ENCODE data around the gene SLC43A1.
"Not testable (repeated sequence)": the region's sequence is repeated elsewhere in the genome, so short reads cannot be mapped to it uniquely, and the experiment has no call there.

Gene SLC43A1

DNA sequence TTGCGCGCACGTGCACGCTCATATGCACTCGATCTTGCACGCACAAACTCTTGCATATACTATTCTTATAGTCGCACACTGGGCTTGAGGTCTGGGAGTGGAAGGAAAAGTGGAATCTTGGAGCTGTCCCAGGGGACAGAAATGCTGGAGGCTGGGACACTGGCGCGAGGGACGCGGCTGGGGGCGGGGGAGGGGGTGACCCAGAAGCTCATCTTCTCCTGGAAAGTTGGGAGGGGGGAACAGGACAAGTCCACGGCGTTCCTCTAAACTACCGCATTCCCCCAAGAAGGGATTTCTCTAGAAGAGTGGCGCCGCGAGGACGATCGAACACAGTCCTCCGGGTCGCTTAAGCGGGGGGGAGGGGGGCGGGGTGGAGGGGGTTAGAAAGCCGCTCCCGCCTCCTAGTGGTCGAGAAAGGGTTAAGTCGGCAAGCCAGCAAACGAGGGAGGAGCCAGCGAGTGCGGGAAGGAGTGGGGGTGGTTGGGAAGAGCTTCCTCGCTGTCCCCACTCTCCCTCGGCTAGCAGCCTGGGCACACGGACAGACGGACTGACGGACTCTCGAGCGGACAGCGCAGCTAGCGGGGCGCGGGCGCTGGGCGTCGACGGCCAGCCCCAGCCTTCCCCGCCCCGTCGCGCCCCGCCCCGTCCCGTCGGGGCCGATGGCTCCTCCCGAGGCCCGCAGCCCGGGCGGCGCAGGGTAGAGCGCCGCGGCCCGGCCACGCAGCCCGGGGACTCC lies 55.3 kb downstream of the SLC43A1 start, which contains the start of gene RTN4RL2:
Gene RTN4RL2 (plus strand): TSS at position 507 of the 736 bp plus-strand sequence. CDS start 338 bp downstream, outside the sequence.
- DNase-seq = no peak

DNA sequence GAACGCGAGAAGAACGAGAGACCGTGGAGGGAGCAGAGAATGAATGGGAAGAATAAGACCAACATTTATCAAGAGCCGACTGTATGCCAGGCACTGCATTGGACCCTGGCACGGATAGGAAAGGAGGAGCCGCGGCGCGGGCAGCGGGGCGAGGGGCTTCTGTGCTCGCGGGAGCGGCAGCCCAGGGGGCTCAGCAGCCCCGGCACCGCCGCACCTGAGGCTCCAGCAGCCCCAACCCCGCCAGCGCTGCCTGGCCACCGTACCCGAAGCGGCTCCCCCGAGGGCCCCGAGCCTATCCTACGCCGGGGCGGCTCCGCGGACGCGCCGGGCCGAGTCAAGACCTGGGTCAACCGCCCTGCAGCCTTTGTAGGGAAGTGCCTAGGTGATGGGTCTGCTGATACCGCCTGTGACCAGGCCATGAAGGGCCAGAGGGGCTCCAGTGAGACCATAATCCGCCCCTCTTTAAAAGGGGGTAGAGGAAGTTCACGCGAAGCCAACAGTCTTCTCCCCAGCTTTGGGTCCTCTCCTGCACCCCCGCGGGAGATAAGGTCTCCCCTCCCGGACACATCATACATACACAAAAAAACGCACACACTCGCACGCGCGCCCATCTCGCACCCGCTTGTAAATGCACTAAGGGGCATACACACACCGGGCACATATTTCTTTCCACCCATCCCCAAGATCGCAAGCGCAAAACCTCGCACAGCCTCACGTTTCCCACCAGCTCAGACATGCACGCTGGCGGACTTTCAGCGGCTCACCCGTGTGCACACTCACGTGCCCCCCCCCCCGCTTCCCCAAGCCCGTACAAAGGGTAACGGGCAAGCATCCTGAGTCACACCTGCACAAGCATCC lies 56.1 kb downstream of the SLC43A1 start:
- DNase-seq = no peak

DNA sequence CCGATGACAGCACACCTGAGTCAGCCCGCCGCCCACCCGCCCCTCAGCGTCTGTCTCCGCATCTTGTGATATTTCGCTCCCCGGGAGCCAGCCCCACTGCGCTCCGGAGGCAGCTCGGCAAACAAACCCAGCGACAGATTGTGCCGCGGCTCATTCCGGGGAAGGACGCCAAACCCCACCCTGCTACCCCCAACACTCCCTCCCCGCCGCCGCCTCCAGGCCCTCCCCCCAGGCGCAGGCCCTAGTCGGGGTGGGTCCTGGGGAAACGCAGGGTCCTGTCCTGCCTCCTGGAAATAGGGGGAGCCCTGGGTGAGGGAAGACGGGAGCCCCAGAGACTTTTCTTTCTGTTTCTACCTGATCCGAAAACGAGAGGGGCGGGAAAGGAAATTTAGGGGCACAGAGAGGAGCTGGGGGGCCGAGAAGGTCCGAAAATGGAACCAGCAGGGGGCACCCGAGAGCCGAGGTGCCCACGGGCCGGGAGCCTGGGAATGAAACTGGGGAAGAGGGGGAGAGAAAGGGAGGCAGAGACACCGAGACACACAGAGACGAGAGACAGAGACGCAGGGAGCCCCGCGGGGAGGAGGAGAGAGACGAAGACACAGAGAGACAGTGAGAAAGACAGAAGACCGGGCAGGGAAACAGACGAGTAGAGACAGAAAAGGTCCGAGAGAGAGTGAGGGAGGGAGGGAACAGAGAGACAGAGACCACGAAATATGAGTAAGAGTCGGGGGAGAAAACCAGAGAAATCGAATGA lies 56.9 kb downstream of the SLC43A1 start:
- no peak for DNase-seq

DNA sequence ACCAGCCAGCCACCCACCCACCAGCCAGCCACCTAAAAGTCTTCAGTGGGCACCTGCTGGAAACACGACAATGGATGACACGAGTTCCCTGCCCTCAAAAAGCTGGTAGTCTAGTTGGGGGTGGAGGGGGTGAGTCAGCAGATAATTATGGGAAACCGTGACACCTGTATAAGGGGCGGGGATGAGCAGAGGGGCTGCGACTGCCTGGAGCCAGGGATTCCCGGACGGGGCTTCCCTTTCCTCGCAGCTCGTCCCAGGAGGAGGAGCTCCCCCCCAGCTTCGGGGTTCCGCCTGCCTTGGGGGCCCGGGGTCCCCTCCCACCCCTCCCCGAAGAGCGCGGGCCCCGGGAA lies 57.5 kb downstream of the SLC43A1 start:
- DNase-seq = no peak

DNA sequence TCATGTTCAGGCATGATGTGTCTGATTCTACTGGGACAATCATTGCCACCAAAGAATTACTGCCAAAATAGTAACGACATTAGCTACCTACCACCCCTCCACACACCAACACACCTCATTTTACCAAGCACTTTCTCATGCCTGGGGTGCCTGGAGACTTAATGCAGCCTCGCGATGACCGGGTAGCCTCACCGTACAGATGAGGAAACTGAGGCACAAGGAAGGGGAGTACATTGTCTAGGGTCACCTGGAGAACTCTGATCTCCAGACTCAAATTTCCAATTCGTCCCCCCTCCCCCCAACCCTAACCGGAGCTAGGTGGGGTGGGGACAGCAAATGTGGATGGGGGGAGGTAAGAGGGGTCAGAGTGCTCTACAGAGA lies 57.9 kb downstream of the SLC43A1 start:
- DNase-seq = no peak

DNA sequence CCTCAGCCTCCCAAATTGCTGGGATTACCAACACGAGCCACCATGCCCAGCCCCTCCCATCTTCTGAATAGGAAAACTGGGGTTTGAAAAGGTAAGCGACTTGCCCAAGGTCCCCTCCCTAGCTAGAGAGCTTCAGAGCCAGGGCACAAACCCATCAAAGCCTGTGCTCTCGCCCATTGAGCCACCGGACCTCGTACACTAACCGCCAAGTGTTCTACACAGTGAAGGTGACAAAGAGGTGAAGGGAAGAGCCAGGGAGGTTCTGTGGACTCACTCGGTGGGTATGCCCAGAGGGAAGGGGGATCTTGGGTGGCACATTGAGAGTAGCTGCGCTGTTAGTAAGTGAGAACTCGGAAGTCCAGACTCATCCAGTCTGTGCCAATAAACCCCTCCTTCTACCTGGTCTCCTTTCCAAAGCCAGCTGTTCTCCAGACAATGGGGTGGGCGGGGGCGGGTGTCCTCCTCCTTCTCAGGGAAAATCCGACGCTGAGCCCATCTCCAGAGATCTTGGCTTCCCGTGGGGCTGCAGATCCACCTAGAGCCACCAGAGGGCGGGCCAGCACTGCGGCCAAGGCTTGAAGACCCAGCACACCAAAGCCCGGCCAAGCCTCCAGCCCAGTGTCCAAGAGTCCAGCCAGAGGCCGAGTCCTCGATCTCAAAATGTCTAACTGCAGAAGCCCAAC lies 58.4 kb downstream of the SLC43A1 start:
- peak; percentile 47 to 76 for DNase-seq

DNA sequence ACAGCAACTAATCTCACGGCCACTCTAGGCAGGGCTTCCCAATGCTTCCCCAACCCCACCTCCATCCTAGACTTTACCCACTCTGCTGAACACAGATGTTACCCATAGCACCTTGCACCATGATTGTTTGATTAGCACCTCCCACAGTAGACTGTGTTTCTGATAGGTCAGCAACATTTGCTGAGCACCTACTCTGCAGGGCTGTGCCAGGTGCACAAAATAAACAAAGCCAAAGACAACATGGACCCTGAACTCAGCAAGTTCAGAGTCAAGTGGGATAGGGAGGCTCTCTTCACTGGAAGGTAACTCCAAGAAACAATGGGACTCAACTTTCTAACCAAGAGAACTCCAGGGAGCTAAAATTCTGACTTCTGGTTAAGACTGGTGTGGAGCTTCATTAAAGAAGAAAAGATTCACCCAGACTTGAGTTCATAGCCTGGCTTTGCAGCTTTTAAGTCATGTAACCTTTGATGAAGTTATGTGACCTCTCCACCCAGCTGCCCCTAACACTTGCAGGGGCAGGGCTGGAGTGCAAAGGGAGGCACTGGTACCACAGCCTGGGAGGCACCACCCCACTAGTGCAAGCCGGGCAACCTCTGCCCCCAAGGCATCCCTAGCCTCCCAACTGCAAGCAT lies 61.8 kb downstream of the SLC43A1 start:
- no peak for DNase-seq

DNA sequence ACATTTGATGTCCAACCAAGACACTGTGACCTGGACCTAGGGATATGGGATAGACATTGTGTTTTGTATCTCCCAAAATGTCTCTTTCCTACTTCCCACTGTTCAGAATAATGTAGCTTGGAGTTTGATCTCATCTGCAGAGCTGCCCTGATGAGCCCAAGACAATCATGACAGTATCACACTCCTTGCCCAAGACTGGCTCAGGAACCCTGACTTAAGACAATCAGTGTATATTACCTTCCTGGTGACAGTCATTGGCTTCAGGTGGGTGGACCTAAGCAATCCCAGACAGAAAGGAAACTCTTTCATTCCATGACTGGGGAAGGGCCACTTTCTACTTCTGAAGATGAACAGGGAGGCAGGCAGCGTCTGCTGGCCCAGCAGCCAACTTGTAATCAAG lies 69.4 kb downstream of the SLC43A1 start:
- no peak for DNase-seq

DNA sequence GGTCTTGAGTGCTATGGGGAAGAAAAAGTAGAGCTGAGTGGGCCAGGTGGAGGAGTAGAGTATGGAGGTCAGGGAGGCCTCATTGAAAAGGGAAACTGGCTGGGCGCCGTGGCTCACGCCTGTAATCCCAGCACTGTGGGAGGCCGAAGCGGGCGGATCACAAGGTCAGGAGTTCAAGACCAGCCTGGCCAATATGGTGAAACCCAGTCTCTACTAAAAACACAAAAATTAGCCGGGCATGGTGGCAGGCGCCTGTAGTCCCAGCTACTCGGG lies 70.4 kb downstream of the SLC43A1 start:
- DNase-seq = not testable (repeated sequence)

DNA sequence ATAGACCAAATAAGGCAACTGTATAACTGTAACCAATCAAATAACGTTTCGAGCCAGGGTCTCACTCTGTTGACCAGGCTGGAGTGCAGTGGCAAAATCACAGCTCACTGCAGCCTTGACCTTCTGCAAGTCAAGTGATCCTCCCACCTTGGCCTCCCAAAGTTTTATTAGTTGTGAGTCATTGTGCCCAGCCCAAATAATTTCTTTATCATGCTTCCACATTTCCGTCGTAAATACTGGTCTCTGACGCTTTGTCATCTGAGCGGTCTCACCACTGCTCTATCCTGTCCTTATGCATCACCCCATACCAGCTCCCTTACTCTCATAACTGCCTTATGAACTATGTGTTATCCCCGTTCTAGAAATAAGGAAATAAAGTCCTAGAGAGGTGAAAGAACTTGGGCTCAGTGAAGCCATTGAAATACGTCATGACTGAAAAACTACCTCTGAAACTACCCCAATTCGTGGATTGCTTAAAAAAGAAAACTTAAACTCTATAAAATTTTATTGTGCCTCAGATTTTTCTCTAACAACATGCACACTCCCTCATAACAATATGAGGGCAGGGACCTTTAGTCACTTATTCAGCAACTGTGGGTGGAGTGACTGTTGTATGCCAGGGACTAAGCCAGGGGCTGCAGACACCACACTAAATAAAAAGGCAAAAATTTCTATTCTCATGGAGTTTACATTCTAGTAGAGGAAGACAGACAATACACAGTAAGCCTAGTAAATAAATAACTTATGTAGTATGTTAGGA lies 71.0 kb downstream of the SLC43A1 start:
- no peak for DNase-seq

DNA sequence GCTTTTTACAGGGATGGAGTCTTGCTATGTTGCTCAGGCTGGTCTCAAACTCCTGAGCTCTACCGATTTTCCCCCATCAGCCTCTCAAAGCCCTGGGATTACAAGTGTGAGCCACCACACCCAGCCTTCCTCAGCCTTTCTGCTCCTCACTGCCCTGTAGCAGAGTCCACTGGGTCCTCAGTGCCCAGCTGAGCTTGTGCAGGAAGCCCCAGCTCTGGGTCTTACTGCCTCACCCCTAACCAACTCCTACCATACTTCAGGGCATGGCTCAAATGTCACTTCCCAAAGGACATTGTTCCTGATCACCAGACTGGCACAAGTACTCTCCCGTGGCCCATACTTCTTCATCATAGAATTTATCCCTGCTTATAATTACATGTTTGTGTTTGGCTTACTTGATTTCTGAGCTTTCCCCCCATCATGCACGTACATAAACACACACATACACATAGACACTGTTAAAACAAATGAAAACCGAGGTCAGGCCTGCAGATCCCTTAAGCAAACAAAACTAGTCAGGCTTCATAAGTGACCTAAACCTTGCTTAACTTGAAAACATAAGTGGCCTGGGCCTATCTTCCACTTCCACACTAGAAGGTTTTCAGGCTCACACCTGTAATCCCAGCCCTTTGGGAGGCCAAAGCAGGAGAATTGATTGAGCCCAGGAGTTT lies 74.6 kb downstream of the SLC43A1 start:
- DNase-seq = no peak

DNA sequence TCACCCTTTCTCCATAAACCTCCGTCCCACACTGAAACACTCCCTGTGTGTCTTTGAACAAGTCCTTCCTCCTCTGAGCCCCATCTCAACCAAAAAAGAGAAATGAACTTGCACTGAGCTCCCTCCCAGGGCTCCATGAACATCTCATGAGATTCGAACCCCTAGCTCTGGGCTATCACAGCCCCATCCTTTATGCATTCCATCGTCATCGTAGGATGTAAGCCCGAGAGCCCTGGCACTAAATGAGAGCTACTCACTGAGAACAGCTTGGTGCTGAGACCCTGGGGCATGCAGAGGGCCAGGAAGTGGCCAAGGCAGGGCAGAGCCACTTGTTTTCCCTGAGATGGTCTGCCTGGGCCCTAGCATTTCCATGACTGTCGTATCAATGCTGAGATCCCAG lies 75.7 kb downstream of the SLC43A1 start:
- DNase-seq = no peak

DNA sequence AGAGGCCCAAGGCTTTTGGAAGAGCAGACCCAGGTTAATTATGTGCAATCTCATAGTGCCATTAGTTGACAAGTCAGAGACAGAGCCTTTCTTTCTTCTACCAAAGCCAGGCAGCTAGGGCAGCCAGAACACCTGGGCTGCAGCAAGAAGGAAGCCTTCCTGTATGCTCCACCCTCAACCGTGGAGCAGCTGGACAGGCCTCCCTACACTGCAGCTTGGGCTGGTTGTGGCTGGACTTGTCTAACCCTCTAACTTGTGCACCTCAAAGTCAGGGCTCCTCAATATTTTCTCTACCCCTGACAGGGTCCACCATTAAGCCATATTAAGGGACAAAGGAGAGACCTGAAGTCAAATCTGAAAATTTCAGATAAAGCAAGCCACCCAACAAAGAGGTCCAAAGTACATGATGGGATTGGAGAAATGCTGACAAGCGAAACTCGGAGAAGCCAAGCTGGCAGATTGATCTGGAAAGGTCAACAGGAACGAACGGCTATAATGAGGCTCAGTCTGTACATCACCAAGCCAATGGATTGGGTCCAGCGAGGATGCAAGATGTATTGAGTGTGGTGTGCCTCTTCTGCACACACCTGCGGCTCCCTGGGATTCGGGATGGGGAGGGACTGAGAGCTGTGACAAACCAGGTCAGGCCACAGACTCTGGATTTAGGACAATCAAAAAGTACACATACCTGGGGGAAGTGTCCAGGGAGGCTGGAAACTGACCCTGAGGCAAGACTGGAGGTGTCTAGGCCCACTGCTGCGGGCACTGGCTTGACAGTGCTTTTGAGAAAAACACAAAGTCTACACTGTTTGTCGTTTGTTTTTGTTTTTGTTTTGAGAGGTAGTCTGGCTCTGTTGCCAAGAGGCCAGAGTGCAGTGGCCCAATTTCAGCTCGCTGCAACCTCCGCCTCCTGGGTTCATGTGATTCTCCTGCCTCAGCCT lies 76.9 kb downstream of the SLC43A1 start:
- DNase-seq = no peak

DNA sequence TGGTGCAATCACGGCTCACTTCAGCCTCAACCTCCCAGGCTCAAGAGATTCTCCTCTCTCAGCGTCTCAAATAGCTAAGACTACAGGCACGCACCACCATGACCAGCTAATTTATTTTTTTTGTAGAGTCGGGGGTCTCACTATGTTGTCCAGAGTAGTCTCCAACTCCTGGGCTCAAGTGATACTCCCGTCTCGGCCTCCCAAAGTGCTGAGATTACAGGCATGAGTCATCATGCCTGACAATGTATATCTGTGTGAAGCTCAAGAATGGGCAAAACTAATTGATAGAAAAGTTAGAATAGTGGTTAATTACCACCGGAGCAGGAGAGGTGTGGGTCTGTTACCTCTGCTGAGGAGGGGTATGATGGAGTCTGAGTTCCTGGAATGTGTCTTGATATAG lies 79.5 kb downstream of the SLC43A1 start:
- DNase-seq = no peak

DNA sequence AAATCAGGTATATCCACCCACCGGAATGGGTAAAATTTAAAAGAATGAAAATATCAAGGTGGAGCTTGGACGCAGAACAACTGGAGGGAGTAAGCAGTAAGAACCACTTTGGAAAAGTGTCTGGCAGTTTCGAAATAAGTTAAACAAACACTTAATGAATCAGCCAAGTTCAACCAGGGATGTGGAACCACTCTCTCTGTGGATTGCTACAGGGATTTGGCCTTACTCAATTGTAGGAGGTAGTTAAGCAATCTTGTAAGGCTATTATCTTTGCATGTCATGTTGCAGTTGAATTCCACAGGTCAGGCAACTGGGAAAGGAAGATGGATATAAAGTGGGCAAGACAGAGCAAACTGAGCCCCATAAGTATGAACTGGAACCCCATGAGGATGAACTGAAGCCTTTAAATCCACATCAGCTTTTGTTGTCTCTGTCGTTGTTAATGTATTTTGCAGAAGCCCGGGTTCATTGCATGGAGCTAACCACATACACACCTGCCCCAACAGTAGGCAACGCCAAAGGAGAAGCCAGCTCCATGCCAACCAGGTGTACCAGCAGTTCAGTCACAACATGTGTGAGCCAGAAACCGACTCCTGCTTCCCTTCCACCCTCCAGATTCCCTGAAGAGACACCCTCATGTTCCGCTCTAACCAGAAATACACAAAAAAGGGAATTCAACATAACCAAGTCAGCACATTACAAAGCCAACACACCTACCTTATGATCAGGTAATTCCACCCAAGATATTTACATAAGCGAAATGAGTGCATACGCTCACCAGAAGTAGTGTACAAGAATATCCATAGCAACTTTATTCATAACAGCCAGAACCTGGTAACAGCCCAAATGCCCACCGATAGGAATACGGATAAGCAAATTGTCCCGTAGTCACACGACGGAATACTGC lies 80.6 kb downstream of the SLC43A1 start:
- no peak for DNase-seq

Measured in cerebellar nuclear complex (tissue), 1 donor.